ENCODE results near the gene CERS4. TPM values are rescaled to one million over a fixed set of nuclear protein-coding genes. Genes with fewer than 3 reads are reported as not detected.

Gene CERS4
- total and polyA plus RNA-seq, 2 experiments from 2014 or later, result 82.6 to 86.0 TPM

GRCh38 chr19:8209462-8210378, 550 bp downstream of the CERS4 start:
- Histone ChIP-seq H3K4me1 (ENCODE audit: insufficient read depth) (peaks cover 24% of the 10 kb centered on the region), H3K27ac (peak overlapping the region; percentile 97), H3K9me3 (ENCODE audit: low read depth) (no peaks in the 10 kb centered on the region), H4K20me1 (ENCODE audit: insufficient read depth, poor library complexity, severe bottlenecking) (peaks cover 39% of the 10 kb centered on the region), H2AFZ (peak overlapping the region; percentile 83), H3K9me2 (replicated peaks; ENCODE audit: insufficient read depth) (no peaks in the 10 kb centered on the region), H3K36me3 (replicated peaks; ENCODE audit: insufficient read depth, low read depth) (no peaks in the 10 kb centered on the region), H3K27me3 (no peaks in the 10 kb centered on the region), H3K4me3 (peak overlapping the region; percentile 89), H3K79me2 (peaks cover 51% of the 10 kb centered on the region), H3K4me2 (peak overlapping the region; percentile 94)
- 6% methylated on average over 48 of the region's 78 CpGs for WGBS (ENCODE audit: low lambda C conversion rate, missing lambda C conversion rate)
- TF ChIP-seq CTCF (IDR thresholded peaks at IDR 0.05; ENCODE audit: poor library complexity) (no peak), EZH2phosphoT487 (IDR thresholded peaks at IDR 0.05; ENCODE audit: low read depth, severe bottlenecking, unreplicated experiment) (no peak), EZH2 (IDR thresholded peaks at IDR 0.05; ENCODE audit: borderline replicate concordance) (no peak)
- peak; percentile 69 for DNase-seq (ENCODE audit: low spot score)

GRCh38 chr19:8210421-8211101, 1.4 kb downstream of the CERS4 start:
- Histone ChIP-seq H2AFZ (no peak overlapping the region), H3K9me2 (replicated peaks; ENCODE audit: insufficient read depth) (no peaks in the 10 kb centered on the region), H3K79me2 (peaks cover 54% of the 10 kb centered on the region), H3K4me3 (peak overlapping the region; percentile 89), H3K4me1 (ENCODE audit: insufficient read depth) (peaks cover 24% of the 10 kb centered on the region), H3K27ac (peak overlapping the region; percentile 97), H3K4me2 (peak overlapping the region; percentile 94), H3K36me3 (replicated peaks; ENCODE audit: insufficient read depth, low read depth) (no peaks in the 10 kb centered on the region), H3K27me3 (no peaks in the 10 kb centered on the region), H3K9me3 (ENCODE audit: low read depth) (no peaks in the 10 kb centered on the region), H4K20me1 (ENCODE audit: insufficient read depth, poor library complexity, severe bottlenecking) (peaks cover 42% of the 10 kb centered on the region)
- no peak for TF ChIP-seq EZH2 (IDR thresholded peaks at IDR 0.05; ENCODE audit: borderline replicate concordance)
- no peak for TF ChIP-seq CTCF (IDR thresholded peaks at IDR 0.05; ENCODE audit: poor library complexity)
- no peak for TF ChIP-seq EZH2phosphoT487 (IDR thresholded peaks at IDR 0.05; ENCODE audit: low read depth, severe bottlenecking, unreplicated experiment)
- DNase-seq (ENCODE audit: low spot score), result peak; percentile 32
- WGBS (ENCODE audit: low lambda C conversion rate, missing lambda C conversion rate), result 76% methylated on average over 13 of the region's 13 CpGs

- WGBS (ENCODE audit: low lambda C conversion rate, missing lambda C conversion rate), result 85% methylated on average over 6 of the region's 6 CpGs
- peaks cover 49% of the 10 kb centered on the region for H4K20me1 ChIP-seq (ENCODE audit: insufficient read depth, poor library complexity, severe bottlenecking)
Observed at GRCh38 chr19:8212212-8212611, 3.0 kb downstream of the CERS4 start.

More at GRCh38 chr19:8212212-8212611, 3.0 kb downstream of the CERS4 start:
- TF ChIP-seq EZH2phosphoT487 (IDR thresholded peaks at IDR 0.05; ENCODE audit: low read depth, severe bottlenecking, unreplicated experiment) (no peak), EZH2 (IDR thresholded peaks at IDR 0.05; ENCODE audit: borderline replicate concordance) (no peak)
- no peaks in the 10 kb centered on the region for H3K27me3 ChIP-seq
- H3K4me1 ChIP-seq (ENCODE audit: insufficient read depth), result peaks cover 20% of the 10 kb centered on the region
- no peak overlapping the region for H3K4me3 ChIP-seq
- H3K9me3 ChIP-seq (ENCODE audit: low read depth), result no peaks in the 10 kb centered on the region
- no peaks in the 10 kb centered on the region for H3K9me2 ChIP-seq (replicated peaks; ENCODE audit: insufficient read depth)
- no peak for DNase-seq (ENCODE audit: low spot score)
- H3K79me2 ChIP-seq, result peaks cover 68% of the 10 kb centered on the region
- no peaks in the 10 kb centered on the region for H3K36me3 ChIP-seq (replicated peaks; ENCODE audit: insufficient read depth, low read depth)
- peak overlapping the region; percentile 94 for H3K4me2 ChIP-seq
- H2AFZ ChIP-seq, result no peak overlapping the region
- no peak overlapping the region for H3K27ac ChIP-seq
